ENCODE measurements around the gene MSMB. TPM values are rescaled to one million over a fixed set of nuclear protein-coding genes. Genes with fewer than 3 reads are reported as not detected.
A peak's percentile ranks its signal among the peaks of the same experiment; 100 is the strongest.
"Not testable (repeated sequence)": the region's sequence is repeated elsewhere in the genome, so short reads cannot be mapped to it uniquely, and the experiment has no call there.

The MSMB gene
- total and polyA plus RNA-seq, 8 donors = 19.0 to 130 (median 53.5) TPM; not detected in 4

- H3K36me3 ChIP-seq = peaks cover 60 to 100% (median 98%) of the 10 kb centered on the region in 4 donors
- 76 to 89% (median 83%) methylated on average over 4 of the region's 4 CpGs for WGBS, 5 donors
- intact Hi-C loops (cut with DNase I; ENCODE audit: low total_unique reads) = no loop called here
Measured at GRCh38 chr10:46005383-46005782, 40.7 kb downstream of the MSMB start.

GRCh38 chr10:46004963-46005362 lies 41.1 kb downstream of the MSMB start:
- 94 to 99% (median 95%) methylated on average over 2 of the region's 2 CpGs for WGBS, 5 donors
- Histone ChIP-seq H3K4me1 (peaks cover 0 to 16% (median 3%) of the 10 kb centered on the region in 4 donors), H3K27me3 (no peaks in the 10 kb centered on the region), H3K4me3 (no peak overlapping the region), H3K9me3 (no peaks in the 10 kb centered on the region), H3K27ac (no peak overlapping the region), H3K36me3 (peaks cover 56 to 100% (median 98%) of the 10 kb centered on the region in 4 donors)
- no peak for DNase-seq
- no peak for TF ChIP-seq CTCF (IDR thresholded peaks at IDR 0.05)
- no peak for TF ChIP-seq POLR2AphosphoS5 (IDR thresholded peaks at IDR 0.05)
- intact Hi-C loops (cut with DNase I; ENCODE audit: low total_unique reads) = no loop called here

More at GRCh38 chr10:46005383-46005782, 40.7 kb downstream of the MSMB start:
- Histone ChIP-seq H3K4me3 (no peak overlapping the region), H3K9me3 (no peaks in the 10 kb centered on the region), H3K27ac (no peak overlapping the region), H3K4me1 (peaks cover 0 to 21% (median 3%) of the 10 kb centered on the region in 4 donors), H3K27me3 (no peaks in the 10 kb centered on the region)
- DNase-seq = no peak
- TF ChIP-seq EP300 (IDR thresholded peaks at IDR 0.05) (no peak), POLR2AphosphoS5 (IDR thresholded peaks at IDR 0.05) (no peak), POLR2A (IDR thresholded peaks at IDR 0.05) (no peak), CTCF (IDR thresholded peaks at IDR 0.05) (no peak)

- DNase-seq = no peak
- peaks cover 0 to 16% (median 4%) of the 10 kb centered on the region in 4 donors for H3K4me1 ChIP-seq
- no peaks in the 10 kb centered on the region for H3K27me3 ChIP-seq
- no peak overlapping the region for H3K4me3 ChIP-seq
- no peaks in the 10 kb centered on the region for H3K9me3 ChIP-seq
- peak overlapping the region in 1 of 5 donors; percentile 19 for H3K27ac ChIP-seq
- H3K36me3 ChIP-seq = peaks cover 38 to 100% (median 97%) of the 10 kb centered on the region in 4 donors
- 86 to 93% (median 92%) methylated on average over 9 of the region's 9 CpGs for WGBS, 5 donors
- intact Hi-C loops (cut with DNase I; ENCODE audit: low total_unique reads) = no loop called here
- TF ChIP-seq EP300 (IDR thresholded peaks at IDR 0.05) = no peak
- no peak for TF ChIP-seq POLR2AphosphoS5 (IDR thresholded peaks at IDR 0.05)
- no peak for TF ChIP-seq CTCF (IDR thresholded peaks at IDR 0.05)
- TF ChIP-seq POLR2A (IDR thresholded peaks at IDR 0.05) = no peak
Measured at GRCh38 chr10:46002916-46003693, 43.0 kb downstream of the MSMB start.

- H3K9me3 ChIP-seq; intact Hi-C loops (cut with DNase I; ENCODE audit: low total_unique reads); H3K27ac ChIP-seq; H3K27me3 ChIP-seq; DNase-seq; H3K4me3 ChIP-seq: not testable (repeated sequence)
- WGBS, 5 donors = 75 to 84% (median 81%) methylated on average over 7 of the region's 7 CpGs
- Histone ChIP-seq H3K4me1 (peaks cover 0 to 23% (median 7%) of the 10 kb centered on the region in 4 donors), H3K36me3 (peaks cover 32 to 97% (median 93%) of the 10 kb centered on the region in 4 donors)
Measured at GRCh38 chr10:46002189-46002687, 43.8 kb downstream of the MSMB start.

Data from stomach (tissue), 9 donors.